T follicular helper cell (primary cell): Measurements from ENCODE around the gene VHLL.

Source experiments
- DNase-seq: peaks from one replicate; pipeline ENCODE4 v3.0.0-alpha.2; 2020; ENCODE audit warnings: low read depth

Gene VHLL

DNA sequence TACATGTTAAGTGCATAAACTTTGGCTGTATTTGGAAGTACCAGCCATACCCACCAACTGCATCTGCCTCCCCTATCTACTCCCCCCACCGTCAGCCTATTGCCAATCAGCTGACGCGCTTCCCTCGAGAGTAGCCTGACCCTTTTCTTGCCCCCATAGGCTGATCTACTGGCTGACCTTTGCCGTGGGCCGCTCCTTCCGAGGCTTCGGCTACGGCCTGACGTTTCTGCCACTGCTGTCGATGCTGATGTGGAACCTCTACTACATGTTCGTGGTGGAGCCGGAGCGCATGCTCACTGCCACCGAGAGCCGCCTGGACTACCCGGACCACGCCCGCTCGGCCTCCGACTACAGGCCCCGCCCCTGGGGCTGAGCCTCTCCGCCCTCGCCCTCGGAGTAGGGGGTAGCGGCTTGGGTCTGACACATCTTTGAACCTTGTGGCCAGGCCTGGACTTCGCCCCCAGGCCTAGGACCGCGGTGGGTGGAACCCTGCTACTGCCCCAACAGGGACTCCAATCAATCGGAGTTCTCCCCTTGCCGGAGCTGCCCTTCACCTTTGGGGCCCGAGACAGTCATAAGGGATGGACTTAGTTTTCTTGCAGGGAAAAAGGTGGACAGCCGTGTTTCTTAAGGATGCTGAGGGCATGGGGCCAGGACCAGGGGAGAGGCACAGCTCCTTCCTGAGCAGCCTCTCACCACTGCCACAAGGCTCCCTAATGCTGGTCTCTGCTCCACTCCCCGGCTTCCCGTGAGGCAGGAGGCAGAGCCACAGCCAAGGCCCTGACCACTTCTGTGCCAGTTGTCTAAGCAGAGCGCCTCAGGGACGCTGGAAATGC is 7.7 kb downstream of the VHLL start:
- no peak for DNase-seq

DNA sequence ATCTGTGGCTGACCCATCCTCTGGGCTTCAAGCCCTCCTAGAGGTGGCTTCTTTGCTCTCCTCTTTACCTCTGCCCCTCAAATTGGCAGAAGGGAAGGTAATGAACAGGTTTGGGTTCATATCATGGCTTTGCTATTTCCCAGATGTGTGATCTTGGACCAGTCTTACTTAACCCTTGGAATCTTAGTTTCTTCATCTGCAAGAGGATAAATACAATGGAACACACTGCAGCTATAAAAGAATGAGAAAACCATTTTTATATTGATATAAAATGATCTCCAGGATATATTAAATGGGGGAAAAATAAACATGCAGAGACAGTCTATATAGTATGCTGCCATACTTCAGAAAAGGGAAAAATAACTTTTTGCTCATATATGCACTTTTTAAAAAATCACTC is 9.2 kb downstream of the VHLL start:
- DNase-seq: no peak

DNA sequence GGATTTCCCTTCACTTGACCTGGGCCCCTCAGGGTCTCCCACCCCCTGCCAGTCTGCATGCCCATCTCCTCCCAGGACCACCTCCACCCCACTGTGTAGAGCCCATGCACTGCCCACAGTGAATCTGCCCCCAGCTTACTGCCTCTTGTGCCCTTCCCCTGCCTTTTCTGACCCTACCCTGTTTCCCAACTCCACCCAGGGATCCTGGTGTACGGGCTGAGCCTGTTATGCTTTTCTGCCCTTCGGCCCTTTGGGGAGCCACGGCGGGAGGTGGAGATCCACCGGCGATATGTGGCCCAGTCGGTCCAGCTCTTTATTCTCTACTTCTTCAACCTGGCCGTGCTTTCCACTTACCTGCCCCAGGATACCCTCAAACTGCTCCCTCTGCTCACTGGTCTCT is 13.0 kb downstream of the VHLL start:
- no peak for DNase-seq

DNA sequence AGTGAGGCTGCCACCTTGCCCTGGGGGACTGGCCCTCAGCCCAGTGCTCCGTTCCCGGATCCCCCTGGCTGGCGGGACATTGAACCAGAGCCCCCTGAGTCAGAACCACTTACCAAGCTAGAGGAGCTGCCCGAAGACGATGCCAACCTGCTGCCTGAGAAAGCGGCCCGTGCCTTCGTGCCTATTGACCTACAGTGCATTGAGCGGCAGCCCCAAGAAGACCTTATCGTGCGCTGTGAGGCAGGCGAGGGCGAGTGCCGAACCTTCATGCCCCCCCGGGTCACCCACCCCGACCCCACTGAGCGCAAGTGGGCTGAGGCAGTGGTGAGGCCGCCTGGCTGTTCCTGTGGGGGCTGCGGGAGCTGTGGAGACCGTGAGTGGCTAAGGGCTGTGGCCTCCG is 13.7 kb downstream of the VHLL start:
- DNase-seq: no peak

DNA sequence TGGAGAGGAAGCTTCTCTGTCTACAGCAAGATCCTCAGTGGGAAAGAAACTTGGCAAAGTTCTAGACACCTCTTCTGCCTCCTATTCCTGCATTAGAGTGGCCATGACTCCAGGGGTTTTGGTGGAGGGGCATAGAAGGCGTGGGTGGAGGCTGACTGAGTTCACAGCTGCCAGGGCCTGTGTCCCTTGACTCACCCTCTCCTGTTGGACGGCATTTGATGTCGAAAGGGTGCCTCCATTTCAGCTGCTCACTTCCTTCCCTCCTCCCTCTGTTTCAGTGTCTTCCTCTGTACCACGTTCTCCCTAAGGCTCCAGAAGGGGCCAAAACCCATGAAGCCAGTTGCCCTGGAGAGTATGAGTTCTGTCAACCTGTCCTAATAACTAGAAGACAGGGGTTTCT is 14.3 kb downstream of the VHLL start:
- no peak for DNase-seq

DNA sequence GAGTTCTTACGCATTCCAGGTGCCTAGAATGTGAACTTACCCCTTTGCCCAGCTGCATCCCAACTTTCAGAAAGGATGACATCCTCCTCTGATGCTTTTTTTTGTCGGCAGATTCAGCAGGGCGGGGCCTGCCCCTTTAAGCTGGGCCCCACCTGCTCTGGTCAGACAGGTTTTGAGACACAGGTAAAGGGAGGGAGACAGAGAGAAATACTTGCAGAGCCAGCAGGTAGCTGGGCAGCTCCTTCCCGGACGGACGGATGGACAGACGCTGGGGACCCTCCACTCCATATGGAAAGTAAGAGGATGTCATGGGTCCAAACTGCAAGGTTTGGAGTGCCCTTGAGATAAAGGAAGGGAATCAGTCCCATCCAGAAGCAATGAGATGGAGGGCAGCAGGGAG is 15.0 kb downstream of the VHLL start, which contains the start of gene TMEM79:
TSS of gene TMEM79 (plus strand) at position 214 of the 400 bp plus-strand sequence. CDS start 902 bp downstream, outside the sequence.
- DNase-seq: no peak

DNA sequence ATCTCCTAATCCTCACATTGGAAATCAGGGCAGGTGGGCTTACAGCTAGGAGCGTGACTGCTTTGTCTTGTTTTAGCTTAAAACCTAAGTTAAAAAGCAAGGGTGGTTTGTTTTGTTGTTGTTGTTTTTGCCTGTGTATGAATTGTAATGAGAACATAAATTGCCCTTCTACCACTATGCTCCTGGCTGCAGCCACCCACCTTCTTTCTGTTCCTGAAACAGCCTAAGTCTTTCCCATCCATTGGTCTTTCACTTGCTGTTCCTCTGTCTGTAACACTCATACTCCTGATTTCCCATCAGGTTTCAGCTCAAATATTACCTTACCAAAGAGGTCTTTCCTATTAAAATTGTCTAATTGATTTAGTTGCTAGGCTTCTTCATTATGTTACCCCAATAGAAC is 15.6 kb downstream of the VHLL start:
- DNase-seq: no peak

DNA sequence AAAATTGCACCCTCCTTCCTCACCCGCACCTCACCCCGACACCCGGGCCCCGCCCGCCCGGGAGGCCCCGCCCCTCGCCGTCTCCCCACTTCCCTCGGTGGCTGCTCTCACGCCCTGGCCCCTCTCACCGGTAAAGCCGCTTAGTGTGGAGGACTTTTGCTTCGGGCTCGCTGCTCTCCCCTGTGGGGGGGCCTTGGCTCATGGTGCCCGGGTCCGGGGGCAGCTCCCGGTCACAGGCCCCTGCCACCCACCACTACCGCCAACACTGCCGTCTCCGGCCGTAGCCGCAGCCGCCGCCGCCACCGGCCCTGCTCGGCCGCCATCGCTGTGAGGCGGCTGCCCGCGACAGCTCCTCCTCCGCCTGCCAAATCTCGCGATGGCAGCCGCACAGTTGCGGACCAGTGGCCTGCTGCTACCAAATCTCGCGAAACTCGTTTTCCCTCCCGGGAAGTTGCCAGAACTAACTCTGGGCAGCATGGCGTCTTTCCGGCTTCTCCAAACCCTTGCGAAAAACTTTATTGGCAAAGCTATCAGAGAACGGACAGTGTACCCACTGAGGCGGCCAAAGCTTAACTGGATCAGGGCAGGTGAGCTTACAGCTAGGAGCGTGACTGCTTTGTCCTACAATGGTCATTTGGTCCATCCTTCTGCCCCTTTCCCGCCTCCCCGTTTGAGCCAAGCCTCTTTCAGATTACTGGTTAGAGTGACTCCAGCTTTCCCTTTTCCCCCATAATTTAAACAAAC is 16.5 kb downstream of the VHLL start, which contains the start of gene SMG5:
TSS of gene SMG5 (minus strand) at position 347 of the 744 bp plus-strand sequence. CDS start at position 202, 145 bp downstream.
- peak; percentile 96 for DNase-seq

DNA sequence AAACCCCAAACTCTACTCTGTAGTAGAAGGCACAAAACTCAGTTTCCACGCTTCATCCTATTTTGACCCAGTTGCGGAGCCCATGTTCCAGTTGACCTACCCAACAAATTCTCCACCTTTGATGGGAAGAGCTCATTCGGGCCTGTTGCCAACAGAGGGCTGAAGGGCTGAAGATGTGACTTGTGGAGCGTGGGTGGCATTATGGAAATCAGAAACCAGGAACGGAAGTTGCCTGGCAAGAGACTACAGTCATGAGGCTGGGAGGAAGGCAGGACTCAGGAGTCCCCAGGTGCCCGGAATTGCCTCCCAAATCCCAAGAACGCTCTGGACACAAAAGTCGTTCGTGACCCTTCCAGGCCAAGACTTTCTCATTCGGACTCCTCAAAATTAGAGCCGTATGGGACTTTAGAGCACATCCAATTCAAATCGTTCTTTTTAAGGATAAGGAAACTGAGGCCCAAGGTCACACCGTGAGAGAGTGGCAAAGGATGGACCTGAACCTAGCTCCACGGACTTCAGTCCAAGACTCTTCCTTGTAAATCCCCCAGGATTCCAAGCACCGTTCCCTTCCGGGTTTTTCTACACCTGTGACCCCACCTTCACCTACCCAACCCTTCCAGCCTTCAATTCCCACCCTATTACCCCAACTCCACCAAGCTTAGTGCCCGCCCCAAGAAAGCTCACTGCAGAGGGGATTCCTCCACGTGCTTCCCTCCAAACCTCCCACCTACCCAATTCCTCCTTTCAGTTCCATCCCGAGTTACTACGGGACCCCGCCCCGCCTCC is 17.2 kb downstream of the VHLL start:
- no peak for DNase-seq

DNA sequence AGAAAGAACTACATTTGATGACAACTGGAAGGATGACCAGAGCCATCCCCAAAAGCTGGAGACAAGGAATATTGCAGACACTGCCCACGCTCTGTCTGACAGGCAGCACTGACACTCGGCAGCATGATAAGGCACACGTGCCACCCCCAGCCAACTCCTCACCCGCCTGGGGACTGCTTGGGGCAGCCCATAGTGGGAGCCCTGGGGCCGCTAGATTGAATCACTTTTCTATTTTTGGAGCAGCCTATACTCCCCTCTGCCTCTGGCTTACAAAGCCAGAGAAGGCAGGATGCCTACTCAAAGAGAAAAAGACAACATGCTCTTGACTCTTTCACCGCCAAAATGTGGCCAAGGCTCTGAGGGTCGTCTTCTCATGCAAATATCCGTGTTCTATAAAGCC is 17.8 kb downstream of the VHLL start:
- no peak for DNase-seq

DNA sequence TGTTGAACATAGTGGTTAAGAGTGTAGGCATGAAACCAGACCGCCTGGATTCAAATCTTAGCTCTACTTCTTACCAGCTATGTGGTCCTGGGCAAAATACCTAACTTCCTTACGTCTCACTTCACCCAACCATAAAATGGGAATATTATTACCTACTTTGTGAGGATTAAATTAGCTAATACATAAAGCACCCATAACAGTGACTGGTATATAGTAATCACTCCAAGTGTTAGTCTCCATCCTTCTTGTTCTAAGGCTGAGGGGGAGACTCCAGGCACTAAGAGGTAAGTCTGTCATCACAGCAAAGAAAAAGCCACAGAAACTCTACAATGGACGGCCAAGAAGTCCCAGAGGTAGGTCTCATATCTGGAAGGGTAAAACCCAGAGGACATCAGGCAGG is 19.3 kb downstream of the VHLL start:
- no peak for DNase-seq

DNA sequence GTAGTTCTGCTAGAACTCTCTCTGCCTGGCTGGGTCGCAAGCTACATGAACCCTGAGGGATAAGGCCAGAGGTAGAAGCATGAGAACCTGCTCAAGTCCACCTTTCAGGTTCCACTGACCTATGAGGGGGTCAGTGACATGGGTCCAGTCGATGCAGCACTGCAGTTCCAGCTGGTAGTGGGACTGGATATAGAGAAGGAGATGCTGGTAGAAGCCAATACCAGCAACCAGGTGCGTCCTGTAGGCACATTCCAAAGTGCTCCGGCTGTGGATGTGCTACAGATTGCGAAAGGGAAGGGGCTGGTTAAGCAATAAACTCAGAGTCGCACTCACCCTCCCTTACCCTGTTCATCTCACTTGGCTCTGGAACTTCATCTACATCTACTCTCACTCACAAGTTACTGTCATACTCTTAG is 22.1 kb downstream of the VHLL start:
- no peak for DNase-seq

DNA sequence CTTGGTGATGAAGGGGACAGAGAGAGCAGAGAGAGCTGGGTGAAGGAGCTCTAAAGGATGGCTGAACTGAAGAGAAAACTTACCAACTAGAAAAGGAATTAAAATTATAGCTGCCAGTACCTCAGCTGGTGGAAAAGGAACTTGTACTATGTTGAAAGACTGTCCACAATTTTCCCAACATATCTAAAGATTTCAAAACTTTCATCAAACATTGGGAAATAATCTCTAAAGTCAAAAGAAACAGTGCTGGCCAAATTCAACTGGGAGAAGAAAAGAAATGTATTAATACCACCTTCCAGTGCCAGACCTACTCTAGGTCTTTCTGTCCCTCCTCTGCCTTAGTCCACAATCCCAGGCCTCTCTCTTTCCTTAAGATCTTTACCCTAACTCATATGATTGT is 22.6 kb downstream of the VHLL start:
- no peak for DNase-seq

DNA sequence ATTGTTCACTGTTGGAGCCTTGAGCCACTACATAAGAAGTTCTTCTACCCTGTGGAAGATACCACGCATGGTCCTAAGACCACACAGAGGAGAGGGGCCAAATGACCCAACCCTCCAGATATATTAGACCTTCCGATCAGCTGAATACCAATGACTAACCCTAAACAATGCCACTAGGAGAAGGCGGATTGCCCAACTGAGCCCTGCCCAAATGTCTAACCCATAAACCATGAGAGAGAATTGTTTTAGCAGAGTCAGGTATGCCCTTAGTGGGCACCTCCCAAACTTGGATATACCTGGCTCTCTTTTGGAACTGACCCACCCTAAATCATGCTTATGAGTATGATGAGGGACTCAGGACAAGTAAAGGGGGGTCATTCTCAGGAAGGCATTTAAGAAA is 28.8 kb downstream of the VHLL start:
- no peak for DNase-seq

DNA sequence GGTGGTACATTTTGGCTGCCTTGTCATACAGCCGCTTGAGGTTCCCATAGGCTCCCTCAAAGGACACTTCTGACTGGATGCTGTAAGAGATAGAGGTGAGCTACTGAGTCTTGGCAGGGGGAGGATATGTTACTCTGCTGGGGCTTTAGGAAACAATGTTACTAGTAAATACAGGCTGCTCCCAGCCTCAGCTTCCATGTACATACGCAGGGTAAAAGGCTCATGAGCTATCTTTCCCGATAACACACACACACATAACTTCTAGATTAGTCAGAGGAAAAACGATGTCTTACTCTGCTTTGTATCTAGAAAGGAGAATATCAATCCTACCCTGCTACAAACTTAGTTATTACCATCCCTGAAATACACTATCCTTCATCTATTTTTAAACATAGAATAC is 30.8 kb downstream of the VHLL start:
- DNase-seq: no peak

DNA sequence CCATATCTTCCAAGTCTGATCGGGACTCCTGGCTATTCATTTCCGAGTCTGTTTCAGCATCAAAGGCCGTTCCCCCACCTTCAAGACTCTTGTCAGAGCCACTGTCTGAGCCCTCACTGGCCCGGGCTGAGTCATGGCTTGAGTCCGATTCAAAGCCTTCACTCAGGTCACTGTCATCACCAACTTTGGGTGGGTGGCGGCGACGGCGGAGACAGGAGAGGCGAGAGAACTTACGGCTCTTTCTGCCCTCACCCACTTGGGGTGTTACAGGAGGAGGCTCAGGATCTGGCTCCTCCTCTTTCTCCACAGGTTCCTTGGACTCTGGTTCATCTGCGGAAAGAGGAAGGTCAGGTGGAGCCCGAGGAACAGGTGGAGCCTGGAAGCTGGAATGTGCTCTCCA is 33.1 kb downstream of the VHLL start:
- DNase-seq: no peak

DNA sequence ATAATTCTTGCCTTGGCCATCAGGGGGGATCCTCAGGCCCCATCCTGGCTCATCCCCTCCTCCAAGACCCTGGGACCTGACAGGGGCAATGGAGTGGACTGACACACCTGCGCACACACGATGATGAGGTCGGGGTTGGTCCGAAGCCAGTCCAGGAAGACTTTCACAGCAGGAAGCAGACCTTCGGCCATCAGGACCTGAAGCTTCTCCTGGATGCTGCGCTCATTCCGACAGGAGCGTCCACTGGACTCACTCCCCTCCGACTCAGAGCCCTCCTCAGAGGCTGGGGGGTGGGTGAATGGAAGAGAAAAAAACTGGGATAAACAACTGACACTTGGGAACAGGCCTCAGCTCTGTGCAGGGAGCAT is 35.8 kb downstream of the VHLL start:
- DNase-seq: no peak

DNA sequence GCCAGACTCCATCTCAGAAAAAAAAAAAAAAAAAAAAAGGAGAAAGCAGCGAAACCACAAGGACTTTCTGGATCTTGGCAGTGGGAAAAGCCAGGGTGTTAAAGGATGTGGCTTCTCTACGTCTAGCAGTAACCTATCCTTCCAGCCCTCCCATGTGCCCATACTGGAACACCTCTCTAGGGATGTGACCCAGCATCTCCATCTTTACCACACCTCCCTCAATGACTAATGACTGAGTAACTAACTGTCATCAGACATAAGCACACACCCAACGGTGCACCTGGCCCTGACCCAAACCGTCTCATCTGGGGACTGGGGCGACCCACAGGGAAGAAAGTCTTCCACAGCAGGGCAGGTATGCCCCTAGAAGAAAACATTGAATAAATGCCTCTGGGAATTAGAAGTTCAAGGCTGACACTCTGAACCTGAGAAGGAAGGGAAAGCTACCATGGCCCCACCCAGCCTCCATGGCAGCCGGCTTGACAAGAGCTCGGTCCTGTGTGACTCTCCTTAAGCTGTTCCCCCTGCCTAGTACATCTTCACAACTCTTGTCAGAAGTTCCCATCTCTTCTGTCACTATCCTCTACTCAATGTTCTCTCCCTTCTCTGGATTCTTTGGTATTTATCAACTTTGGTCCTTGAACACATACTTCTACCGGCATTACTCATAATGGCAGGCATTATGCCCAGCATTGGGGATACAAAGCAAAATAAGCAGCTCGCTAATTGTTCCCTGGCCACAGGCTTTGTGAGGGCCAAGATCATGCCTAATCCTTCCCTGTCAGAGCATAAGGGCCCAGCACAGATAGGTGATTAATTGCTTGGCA is 36.4 kb downstream of the VHLL start:
- DNase-seq: no peak

DNA sequence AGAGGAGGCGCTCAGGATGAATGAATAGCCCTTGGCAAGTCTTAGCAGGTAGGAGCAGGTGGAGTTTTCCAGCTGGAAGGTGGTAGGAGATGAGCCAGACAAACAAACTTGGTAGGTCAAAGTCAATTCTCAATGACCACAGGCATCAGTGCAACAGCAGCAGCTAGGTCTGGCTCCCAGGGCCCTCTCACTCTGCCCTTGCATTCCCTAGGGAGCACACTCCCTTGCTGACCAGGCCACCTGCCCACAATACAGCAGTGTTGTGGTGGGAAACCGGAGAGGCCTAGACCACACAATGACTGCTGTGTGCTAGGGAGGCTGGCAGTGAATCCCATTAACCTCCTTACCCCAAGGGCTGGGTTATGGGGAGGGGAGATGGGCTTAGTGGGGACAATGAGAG is 38.2 kb downstream of the VHLL start:
- DNase-seq: no peak

DNA sequence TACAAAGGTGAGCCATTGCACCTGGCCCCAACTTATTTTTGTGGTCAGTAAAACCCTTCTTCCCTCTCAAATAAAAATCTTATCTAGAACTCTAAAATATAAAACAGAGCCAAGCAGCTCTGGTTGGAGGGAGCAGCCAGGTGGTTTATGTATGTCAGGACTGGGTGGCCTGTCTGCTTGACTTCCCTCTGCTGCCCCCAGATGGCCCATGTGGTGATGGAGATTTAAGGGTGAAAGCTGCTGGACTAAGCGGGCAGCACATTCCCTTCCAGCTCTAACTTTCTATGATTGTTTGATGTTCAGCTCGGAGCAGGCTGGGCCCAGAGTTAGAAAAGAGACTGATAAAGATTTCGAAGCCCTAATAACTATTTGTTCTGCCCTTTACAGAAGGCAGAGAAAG is 39.3 kb downstream of the VHLL start:
- no peak for DNase-seq

DNA sequence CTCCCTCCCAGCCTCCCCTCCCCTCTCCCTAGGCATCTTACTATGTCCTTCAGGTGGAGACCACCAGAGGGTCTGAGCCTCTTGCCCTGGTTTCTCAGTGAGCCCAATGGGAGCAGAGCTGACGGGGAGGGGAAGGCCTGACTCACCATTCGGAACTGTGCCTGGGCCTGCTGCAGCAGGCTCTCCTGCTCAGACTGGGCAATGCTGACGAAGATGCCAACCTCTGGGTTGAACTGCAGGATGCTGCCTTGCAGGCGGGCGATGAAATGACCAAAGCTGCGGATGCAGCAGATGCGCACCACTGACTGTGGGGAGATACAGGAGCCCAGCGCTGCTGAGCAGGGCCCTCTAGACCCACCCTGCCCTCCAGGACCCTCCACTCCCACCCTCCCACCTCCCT is 40.2 kb downstream of the VHLL start:
- no peak for DNase-seq

DNA sequence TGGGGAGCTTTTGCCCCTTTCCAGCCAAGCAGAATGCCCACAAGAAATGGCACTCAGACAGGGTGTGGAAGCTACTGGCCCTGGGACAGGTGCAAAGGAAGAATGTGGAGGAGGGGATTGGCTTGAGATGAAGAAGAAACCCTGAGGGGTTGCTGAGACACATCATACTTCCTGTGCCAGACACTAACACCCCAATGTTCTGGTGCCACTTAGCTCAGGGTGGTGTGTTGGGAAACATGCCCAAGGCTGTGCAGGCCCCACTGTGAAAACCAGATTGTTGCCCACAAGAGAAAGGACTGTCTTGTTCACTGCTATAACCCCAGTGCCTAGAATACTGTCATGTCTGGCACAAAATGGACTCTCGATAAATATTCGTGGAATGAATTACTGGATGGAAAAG is 41.4 kb downstream of the VHLL start:
- no peak for DNase-seq
